Stomach smooth muscle (tissue), 2 donors: Measurements from ENCODE around the gene PBX4.

Experiments used
- H3K27ac ChIP-seq: one replicate; pipeline ENCODE4 v1.7.0; 2013; ENCODE audit warnings: mild to moderate bottlenecking, low read length, inconsistent platforms
- H3K27me3 ChIP-seq, 2 donors: one replicate each; pipeline ENCODE4 v1.7.0; 2013; ENCODE audit warnings: low read length in 2 of 2; ENCODE audit not compliant: insufficient read depth in 2 of 2, control insufficient read depth in 1 of 2
- H3K36me3 ChIP-seq, 2 donors: one replicate each; pipeline ENCODE4 v1.7.0; 2013; ENCODE audit warnings: low read length in 2 of 2; ENCODE audit not compliant: control insufficient read depth in 2 of 2, insufficient read depth in 2 of 2
- H3K4me1 ChIP-seq: one replicate; pipeline ENCODE4 v1.7.0; 2013; ENCODE audit warnings: low read length; ENCODE audit not compliant: control insufficient read depth, insufficient read depth
- H3K4me3 ChIP-seq, 2 donors: one replicate each; pipeline ENCODE4 v1.7.0; 2013; ENCODE audit warnings: low read length in 2 of 2
- H3K9ac ChIP-seq, 2 donors: one replicate each; pipeline ENCODE4 v1.7.0; 2013; ENCODE audit warnings: low read length in 2 of 2, mild to moderate bottlenecking in 1 of 2
- H3K9me3 ChIP-seq, 2 donors: one replicate each; pipeline ENCODE4 v1.7.0; 2013; ENCODE audit warnings: low read length in 2 of 2; ENCODE audit not compliant: control insufficient read depth in 2 of 2
- donor health status: healthy.
- donor health status: Pancreatic carcinoma.

The PBX4 gene

DNA sequence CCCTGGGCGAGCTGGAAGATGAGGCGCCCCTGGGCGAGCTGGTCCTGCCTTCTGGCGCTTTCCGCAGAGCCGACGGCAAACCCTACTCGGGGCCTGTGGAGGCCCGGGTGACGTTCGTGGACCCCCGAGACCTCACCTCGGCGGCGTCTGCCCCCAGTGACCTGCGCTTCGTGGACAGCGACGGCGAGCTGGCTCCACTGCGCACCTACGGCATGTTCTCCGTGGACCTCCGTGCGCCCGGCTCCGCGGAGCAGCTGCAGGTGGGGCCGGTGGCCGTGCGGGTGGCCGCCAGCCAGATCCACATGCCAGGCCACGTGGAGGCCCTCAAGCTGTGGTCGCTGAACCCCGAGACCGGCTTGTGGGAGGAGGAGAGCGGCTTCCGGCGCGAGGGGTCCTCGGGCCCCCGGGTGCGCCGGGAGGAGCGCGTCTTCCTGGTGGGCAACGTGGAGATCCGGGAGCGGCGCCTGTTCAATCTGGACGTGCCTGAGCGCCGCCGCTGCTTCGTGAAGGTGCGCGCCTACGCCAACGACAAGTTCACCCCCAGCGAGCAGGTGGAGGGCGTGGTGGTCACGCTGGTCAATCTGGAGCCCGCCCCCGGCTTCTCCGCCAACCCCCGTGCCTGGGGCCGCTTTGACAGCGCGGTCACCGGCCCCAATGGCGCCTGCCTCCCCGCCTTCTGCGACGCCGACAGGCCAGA lies 74.1 kb downstream of the PBX4 start:
- Histone ChIP-seq H3K36me3 (no peaks in the 10 kb centered on the region), H3K27me3 (peaks cover 46 to 53% of the 10 kb centered on the region in 2 donors), H3K27ac (no peak overlapping the region), H3K9ac (no peak overlapping the region), H3K9me3 (no peaks in the 10 kb centered on the region), H3K4me1 (peaks cover 15% of the 10 kb centered on the region), H3K4me3 (no peak overlapping the region)

DNA sequence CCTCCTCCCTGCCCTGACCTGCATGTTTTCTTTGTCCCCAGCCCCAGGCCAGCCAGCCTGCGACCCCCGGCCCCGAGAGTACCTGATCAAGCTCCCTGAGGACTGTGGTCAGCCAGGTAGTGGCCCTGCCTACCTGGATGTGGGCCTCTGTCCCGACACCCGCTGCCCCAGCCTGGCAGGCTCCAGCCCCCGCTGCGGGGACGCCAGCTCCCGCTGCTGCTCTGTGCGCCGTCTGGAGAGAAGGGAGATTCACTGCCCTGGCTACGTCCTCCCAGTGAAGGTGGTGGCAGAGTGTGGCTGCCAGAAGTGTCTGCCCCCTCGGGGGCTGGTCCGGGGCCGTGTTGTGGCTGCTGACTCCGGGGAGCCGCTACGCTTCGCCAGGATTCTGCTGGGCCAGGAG lies 74.8 kb downstream of the PBX4 start:
- Histone ChIP-seq H3K9ac (no peak overlapping the region), H3K9me3 (no peaks in the 10 kb centered on the region), H3K27me3 (peaks cover 43 to 57% of the 10 kb centered on the region in 2 donors), H3K27ac (no peak overlapping the region), H3K4me3 (no peak overlapping the region), H3K4me1 (peaks cover 18% of the 10 kb centered on the region), H3K36me3 (no peaks in the 10 kb centered on the region)

DNA sequence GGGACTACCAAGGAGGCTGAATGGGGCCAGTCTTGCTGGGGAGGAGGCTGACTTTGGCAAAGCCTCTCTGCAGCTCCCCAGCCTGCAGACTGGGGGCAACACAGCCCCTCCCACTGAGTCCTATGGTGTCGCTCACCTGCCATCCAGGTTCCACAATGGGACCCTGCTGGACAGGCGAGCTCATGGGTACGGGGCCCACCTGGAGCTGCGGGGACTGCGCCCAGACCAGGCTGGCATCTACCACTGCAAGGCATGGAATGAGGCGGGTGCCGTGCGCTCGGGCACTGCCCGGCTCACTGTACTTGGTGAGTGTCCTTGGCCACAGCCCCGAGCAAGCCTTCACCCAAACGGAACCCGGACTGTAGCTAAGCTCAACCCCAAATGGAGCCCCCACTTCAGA lies 75.4 kb downstream of the PBX4 start:
- no peaks in the 10 kb centered on the region for H3K9me3 ChIP-seq
- no peak overlapping the region for H3K4me3 ChIP-seq
- peaks cover 23% of the 10 kb centered on the region for H3K4me1 ChIP-seq
- no peak overlapping the region for H3K27ac ChIP-seq
- H3K27me3 ChIP-seq = peaks cover 47 to 63% of the 10 kb centered on the region in 2 donors
- no peak overlapping the region for H3K9ac ChIP-seq
- no peaks in the 10 kb centered on the region for H3K36me3 ChIP-seq

DNA sequence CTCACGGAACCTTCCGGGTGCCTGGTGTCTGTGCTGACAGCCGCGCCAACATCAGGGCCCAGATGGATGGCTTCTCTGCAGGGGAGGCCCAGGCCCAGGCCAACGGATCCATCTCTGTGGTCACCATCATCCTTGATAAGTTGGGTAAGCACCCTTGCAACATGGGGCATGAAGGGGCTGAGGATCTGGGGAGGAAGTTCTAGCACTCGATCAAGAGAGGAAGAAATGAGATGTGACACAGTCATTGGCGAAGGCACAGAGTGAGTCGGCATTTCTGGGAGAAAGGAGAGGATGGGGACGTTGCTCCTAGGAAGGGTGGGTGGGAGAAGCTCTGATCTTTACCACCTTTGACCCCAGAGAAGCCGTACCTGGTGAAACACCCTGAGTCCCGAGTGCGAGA lies 76.0 kb downstream of the PBX4 start:
- Histone ChIP-seq H3K27ac (no peak overlapping the region), H3K36me3 (no peaks in the 10 kb centered on the region), H3K9ac (no peak overlapping the region), H3K4me1 (peaks cover 28% of the 10 kb centered on the region), H3K9me3 (no peaks in the 10 kb centered on the region), H3K27me3 (peaks cover 51 to 68% of the 10 kb centered on the region in 2 donors), H3K4me3 (no peak overlapping the region)

DNA sequence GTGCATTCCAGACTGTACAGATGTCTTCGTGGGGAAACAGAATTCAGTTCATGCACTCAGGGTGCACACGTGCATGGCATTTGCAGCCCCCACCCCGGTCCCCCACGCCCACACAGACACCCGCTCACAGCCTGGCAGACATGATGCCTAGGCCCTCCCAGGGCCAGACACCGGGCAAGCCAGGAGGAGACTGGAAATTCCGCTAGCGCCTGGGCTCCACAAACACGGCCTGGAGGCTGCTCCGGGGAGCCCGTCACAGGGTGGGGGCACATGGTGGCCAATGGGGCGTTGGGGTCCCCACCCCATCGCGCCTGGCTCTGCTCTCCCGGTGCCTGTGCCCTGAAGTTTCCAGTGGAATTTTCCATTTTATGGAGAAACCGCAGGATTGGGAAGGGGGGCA lies 76.9 kb downstream of the PBX4 start:
- H3K4me3 ChIP-seq = no peak overlapping the region
- H3K9ac ChIP-seq = no peak overlapping the region
- no peaks in the 10 kb centered on the region for H3K36me3 ChIP-seq
- H3K9me3 ChIP-seq = no peaks in the 10 kb centered on the region
- H3K4me1 ChIP-seq = peaks cover 31% of the 10 kb centered on the region
- peaks cover 46 to 65% of the 10 kb centered on the region in 2 donors for H3K27me3 ChIP-seq
- no peak overlapping the region for H3K27ac ChIP-seq

DNA sequence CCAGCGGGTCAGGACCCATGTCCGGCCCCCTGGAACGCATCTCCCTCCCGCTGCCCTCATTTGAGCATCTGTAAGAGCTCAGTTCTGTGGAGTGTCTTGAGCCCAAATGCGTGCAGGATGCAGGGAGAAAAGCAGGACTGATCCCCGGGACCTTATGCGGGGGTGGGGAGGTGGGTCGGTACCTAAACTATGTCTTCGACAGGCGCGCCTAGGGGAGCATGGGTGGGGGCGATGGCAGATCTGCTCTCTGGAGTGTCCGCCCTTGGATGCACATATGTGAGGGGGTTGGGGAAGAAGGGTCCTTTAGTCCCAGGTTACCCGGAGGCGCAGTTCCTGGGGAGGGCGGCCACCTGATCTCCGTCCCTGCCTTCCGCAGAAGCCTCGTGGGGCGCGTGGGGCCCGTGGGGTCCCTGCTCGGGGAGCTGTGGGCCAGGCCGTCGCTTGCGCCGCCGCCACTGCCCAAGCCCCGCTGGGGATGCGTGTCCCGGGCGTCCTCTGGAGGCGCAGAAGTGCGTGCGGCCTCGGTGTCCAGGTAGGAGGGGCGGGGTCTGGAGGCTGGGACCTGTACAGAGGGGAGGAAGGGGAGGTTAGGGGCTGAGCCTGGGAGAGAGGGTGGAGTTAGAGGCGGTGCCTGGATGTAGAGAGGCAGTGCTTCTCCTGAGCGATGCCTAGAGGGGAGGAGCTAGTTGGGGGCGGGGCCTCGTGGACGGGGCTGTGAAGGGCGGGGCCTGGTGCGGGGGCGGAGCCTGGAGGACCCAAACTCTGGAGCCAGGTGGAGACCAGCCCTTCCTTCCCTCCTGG lies 77.6 kb downstream of the PBX4 start:
- no peak overlapping the region for H3K27ac ChIP-seq
- no peaks in the 10 kb centered on the region for H3K9me3 ChIP-seq
- no peaks in the 10 kb centered on the region for H3K36me3 ChIP-seq
- H3K4me3 ChIP-seq = peak overlapping the region in 1 of 2 donors; percentile 29
- H3K4me1 ChIP-seq = peaks cover 31% of the 10 kb centered on the region
- H3K27me3 ChIP-seq = peaks cover 44 to 65% of the 10 kb centered on the region in 2 donors
- no peak overlapping the region for H3K9ac ChIP-seq

DNA sequence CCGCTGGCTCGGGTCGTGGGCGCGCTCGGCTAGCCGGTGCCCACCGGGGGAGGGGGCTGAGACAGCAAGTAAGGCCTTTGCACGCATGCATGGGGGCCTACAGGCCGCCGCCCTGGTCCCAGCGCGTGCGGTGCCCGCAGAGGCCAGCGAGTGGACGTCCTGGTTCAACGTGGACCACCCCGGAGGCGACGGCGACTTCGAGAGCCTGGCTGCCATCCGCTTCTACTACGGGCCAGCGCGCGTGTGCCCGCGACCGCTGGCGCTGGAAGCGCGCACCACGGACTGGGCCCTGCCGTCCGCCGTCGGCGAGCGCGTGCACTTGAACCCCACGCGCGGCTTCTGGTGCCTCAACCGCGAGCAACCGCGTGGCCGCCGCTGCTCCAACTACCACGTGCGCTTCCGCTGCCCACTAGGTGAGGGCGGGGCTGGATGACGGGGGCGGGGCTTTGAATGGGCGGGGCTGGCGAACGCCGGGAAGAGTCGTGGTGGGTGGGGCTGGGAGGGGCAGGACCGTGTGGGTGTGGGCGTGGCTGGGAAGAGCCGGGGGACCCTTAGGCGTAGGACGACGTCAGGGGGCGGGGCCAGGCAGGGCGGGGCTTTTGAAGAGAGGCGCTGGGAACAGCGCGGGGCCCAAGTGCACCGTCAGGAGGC lies 78.3 kb downstream of the PBX4 start:
- no peak overlapping the region for H3K4me3 ChIP-seq
- H3K36me3 ChIP-seq = no peaks in the 10 kb centered on the region
- no peak overlapping the region for H3K9ac ChIP-seq
- H3K9me3 ChIP-seq = no peaks in the 10 kb centered on the region
- peaks cover 31% of the 10 kb centered on the region for H3K4me1 ChIP-seq
- H3K27me3 ChIP-seq = peaks cover 44 to 62% of the 10 kb centered on the region in 2 donors
- no peak overlapping the region for H3K27ac ChIP-seq

DNA sequence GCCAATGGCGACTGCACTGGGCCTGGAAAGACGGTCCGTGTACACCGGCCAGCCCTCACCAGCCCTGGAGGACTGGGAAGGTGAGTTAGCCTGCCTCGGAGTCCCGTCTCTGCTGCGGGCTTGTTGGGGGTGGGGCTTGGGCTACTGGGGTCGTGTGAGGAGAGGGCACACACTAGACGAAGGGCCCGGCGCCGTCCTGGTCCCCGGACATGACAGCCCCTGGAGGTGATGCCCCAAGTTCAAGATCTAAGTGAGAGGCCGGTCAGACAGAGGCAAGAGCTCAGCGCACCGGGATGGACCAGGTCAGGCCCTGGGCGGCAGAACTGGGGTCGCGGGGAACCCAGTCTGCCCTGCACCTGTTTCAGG lies 78.8 kb downstream of the PBX4 start:
- H3K27ac ChIP-seq = no peak overlapping the region
- H3K4me3 ChIP-seq = no peak overlapping the region
- H3K9ac ChIP-seq = no peak overlapping the region
- peaks cover 31% of the 10 kb centered on the region for H3K4me1 ChIP-seq
- no peaks in the 10 kb centered on the region for H3K36me3 ChIP-seq
- peaks cover 44 to 62% of the 10 kb centered on the region in 2 donors for H3K27me3 ChIP-seq
- no peaks in the 10 kb centered on the region for H3K9me3 ChIP-seq

DNA sequence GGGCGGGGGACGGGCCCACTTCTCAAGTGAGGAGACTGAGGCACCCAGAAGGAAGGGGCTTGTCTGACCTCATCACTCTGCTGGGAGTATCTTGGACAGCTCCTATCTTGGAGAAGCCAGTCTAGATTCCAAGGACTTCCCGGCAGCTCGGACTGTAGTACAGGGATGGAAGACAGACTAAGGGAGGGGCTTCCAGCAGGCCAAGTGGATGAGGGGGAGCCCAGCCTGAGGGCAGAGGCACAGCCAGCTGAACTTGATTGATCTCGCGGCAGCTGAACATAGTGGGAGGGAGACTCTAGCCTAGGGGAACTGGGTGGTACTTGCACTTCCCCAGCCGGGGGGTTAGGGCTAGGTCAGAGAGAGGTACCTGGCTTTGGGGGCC lies 79.7 kb downstream of the PBX4 start:
- Histone ChIP-seq H3K36me3 (no peaks in the 10 kb centered on the region), H3K4me3 (peak overlapping the region in 1 of 2 donors; percentile 52), H3K9ac (no peak overlapping the region), H3K9me3 (no peaks in the 10 kb centered on the region), H3K27me3 (peaks cover 41 to 61% of the 10 kb centered on the region in 2 donors), H3K27ac (no peak overlapping the region), H3K4me1 (peaks cover 31% of the 10 kb centered on the region)

DNA sequence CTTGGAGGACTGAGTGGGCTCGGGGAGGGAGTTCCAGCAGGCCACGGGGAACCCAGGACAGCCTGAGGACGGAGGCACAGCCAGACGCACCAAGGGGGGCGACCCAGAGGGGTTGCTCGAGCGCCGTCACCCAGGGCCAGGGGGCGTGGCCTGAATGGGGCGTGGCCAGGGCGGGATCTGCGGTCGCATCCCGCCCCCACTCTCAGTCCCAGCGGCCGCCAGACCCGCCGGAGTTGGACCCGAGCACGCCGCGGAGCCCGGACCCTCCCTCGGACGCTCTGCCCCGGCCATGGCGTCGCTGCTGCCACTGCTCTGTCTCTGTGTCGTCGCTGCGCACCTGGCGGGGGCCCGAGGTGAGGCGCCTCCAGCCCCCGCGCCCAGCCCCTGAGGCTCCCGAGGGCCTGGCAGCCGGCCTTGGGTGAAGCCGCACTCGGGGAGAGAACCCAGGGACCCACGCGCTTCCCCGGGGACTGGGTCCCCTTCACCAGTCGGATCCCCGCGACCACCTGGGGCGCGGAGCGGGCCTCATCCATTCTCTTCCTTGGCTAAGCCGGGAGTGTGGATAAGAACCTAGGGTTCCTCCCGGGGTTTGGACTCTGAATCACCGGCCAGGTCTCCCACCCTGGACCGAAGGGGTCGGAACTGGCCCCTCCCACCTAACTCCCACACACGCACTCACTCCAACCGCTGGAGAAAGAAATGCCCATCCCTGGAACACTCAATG lies 80.3 kb downstream of the PBX4 start, which contains the start of gene CILP2:
CILP2 (plus strand) TSS at position 205 of the 724 bp plus-strand sequence; CDS start at position 290, 85 bp downstream.
- Histone ChIP-seq H3K9me3 (no peaks in the 10 kb centered on the region), H3K9ac (no peak within 1 kb of the TSS), H3K4me1 (peaks cover 31% of the 10 kb centered on the region), H3K4me3 (peak within 1 kb of the TSS in 1 of 2 donors; percentile 52), H3K27ac (no peak within 1 kb of the TSS), H3K27me3 (peaks cover 37 to 55% of the 10 kb centered on the region in 2 donors), H3K36me3 (no peaks in the 10 kb centered on the region)
